Fibroblast of the aortic adventitia (primary cell): Measurements from ENCODE around the gene FKBP14. TPM values are rescaled to one million over a fixed set of nuclear protein-coding genes. Genes with fewer than 3 reads are reported as not detected.

Source experiments
- DNase-seq: peaks from one replicate; pipeline ENCODE4 v3.0.0-alpha.2; 2010; ENCODE audit warnings: low read depth
- H3K4me3 ChIP-seq: 2 replicates; pipeline ENCODE4 v1.5.1; 2011; ENCODE audit warnings: low read depth, mild to moderate bottlenecking, control low read depth, low read length, moderate library complexity
- CTCF ChIP-seq: IDR thresholded peaks from 2 replicates; pipeline ENCODE4 v1.5.1; 2011; ENCODE audit warnings: mild to moderate bottlenecking, low read length, control low read depth, inconsistent platforms; ENCODE audit not compliant: insufficient read depth
- total RNA-seq: library from RNA; depleted of rRNA; stranded (reverse); fragments of >200 nt; gene quantifications from 2 replicates; pipeline ENCODE4 v1.2.3, GENCODE V29; 2012; ENCODE audit warnings: low replicate concordance

FKBP14 gene
- total RNA-seq, 1 donor: 39.9 TPM

DNA sequence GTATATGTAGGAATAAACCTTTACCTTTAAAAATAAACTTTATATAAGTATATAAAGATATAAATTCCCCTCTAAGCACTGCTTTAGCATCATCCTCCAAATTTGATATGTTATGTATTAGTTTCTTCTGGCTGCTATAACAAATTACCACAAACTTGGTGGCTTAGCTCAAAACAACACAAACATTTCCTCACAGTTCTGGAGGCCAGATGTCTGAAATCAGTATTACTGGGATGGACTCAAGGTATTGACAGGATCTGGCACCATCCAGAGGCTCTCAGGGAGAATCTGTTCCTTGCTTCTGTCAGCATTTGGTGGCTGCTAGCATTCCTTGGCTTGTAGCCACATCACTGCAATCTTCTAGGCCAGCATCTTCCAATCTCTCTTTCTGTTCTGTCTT is 30.2 kb downstream of the FKBP14 start:
- TF ChIP-seq CTCF: no peak
- DNase-seq: no peak
- no peak overlapping the region for H3K4me3 ChIP-seq

- no peak for TF ChIP-seq CTCF
- no peak overlapping the region for H3K4me3 ChIP-seq
- DNase-seq: no peak
These were observed 30.9 kb downstream of the FKBP14 start for GRCh38 chr7:29995652-29996051.

DNA sequence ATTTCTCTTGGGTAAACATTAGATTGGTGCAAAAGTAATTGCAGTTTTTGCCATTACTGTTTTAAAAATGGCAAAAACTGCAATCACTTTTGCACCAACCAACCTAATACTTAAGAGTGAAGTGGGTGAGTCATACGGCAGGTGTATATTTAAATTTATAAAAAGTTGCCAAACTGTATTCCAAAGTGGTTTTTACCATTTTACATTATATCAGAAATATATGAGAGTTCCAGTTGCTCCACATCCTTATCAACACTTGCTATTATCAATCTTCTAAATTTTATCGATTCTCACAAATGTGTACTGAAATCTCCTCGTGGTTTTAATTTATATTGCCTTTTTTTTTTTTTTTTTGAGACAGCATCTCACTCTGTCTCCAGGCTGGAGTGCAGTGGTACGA is 33.4 kb downstream of the FKBP14 start:
- H3K4me3 ChIP-seq: no peak overlapping the region
- no peak for TF ChIP-seq CTCF
- no peak for DNase-seq

DNA sequence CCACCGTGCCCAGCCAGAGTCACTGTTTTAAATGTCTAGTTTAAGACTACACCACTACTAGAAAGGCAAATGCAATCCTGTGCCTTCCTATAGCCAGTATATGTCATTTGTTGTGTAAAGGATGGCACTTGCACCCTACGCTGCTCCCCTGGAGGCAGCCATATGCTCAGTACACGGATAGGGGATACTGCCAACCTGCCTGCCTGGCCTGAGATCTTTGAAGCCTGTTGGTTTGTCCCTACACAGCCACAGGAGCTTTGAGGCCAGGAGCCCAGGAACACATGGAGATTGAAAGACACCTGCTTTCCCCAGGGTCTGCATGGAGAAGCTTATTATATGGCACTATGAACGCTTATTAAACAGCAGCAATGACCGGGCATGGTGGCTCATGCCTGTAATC is 34.6 kb downstream of the FKBP14 start:
- no peak overlapping the region for H3K4me3 ChIP-seq
- no peak for TF ChIP-seq CTCF
- no peak for DNase-seq

DNA sequence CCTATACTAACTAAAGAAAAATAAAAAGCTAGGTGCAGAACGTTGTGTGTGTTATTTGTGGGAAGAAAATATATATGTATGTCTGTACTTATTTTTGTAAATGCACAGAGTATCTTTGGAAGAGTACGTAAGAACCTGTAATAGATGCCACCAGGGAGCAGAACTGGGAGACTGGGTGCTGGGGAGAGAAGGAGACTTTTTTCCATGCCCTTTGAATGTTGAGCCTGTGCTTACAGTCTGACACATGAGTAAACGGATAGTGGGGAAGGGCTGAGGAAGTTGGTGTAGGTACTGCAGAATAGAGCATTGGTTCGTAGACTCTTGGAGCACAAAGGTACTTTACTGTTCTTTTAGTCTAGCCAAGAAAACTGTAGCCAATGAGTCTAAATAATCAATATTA is 35.6 kb downstream of the FKBP14 start:
- H3K4me3 ChIP-seq: no peak overlapping the region
- TF ChIP-seq CTCF: no peak
- DNase-seq: no peak

GRCh38 chr7:29989257-29989995 is 37.1 kb downstream of the FKBP14 start, which contains the start of gene SCRN1:
TSS of gene SCRN1 (minus strand) at chr7:29989801. CDS start at chr7:29969067, 20,734 bp downstream.
- DNase-seq: peak; percentile 15
- no peak for TF ChIP-seq CTCF
- peak within 1 kb of the TSS; percentile 78 for H3K4me3 ChIP-seq
